ENCODE results near the gene RIC8A.
"Not testable (repeated sequence)": the region's sequence is repeated elsewhere in the genome, so short reads cannot be mapped to it uniquely, and the experiment has no call there.

DNA sequence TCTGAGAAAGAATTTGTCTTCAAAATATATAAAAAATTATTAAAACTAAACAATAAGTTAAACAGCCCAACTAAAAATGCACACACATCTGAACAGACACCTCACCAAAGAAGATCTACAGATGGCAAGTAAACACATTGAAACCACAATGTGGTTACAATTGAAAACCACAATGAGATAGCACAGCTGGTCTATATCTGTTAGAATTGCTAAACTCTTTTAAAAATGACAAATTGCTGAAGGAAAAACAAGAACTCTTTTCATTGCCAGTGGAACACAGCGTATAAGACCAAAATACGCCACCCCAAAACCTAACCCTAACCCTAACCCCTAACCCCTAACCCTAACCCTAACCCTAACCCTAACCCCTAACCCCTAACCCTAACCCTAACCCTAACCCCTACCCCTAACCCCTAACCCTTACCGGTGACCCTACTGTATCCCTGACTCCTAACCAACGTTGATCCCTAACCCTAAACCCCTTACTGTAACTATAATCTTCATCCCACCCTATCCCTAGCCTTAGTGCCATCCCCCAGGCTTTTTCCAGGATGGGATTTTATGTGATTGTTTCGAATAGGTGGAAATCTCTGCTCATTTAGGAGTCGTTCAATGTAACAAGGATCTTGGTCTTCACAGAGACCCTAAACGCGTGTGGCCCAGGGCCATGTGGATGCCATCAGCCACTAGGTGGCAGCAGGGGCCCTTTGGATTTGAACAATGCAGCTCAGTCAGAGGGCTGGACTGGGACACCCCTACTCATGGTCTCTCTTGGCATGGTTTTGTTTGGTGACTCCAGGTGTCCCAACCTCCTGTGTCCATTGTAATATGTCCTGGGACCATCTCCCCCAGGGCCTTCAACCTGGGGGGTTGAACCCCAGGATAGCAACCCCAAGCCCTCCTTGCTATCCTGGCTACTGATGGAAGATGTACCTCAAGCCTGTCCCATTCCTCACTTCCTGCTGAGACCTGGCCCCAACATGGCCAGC lies 15.7 kb upstream of the RIC8A start:
- not testable (repeated sequence) for TF ChIP-seq EZH2phosphoT487 (IDR thresholded peaks at IDR 0.05; ENCODE audit: low read depth)
- TF ChIP-seq, protein P1, sequence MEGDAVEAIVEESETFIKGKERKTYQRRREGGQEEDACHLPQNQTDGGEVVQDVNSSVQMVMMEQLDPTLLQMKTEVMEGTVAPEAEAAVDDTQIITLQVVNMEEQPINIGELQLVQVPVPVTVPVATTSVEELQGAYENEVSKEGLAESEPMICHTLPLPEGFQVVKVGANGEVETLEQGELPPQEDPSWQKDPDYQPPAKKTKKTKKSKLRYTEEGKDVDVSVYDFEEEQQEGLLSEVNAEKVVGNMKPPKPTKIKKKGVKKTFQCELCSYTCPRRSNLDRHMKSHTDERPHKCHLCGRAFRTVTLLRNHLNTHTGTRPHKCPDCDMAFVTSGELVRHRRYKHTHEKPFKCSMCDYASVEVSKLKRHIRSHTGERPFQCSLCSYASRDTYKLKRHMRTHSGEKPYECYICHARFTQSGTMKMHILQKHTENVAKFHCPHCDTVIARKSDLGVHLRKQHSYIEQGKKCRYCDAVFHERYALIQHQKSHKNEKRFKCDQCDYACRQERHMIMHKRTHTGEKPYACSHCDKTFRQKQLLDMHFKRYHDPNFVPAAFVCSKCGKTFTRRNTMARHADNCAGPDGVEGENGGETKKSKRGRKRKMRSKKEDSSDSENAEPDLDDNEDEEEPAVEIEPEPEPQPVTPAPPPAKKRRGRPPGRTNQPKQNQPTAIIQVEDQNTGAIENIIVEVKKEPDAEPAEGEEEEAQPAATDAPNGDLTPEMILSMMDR (IDR thresholded peaks at IDR 0.05; ENCODE audit: low read depth, low read length), result peak; percentile 17; the same call in 1 of the 2 replicates
